Parathyroid adenoma (tissue), 2 donors: ENCODE measurements around the gene PRMT7.

Experiments used
- H2AFZ ChIP-seq: fragments of 300-600 bp; sonication (generic); one replicate; pipeline ENCODE4 v1.7.0; 2017; ENCODE audit warnings: antibody characterized with exemption, mild to moderate bottlenecking
- H3K27ac ChIP-seq: fragments of 300-600 bp; sonication (generic); one replicate; pipeline ENCODE4 v1.7.0; 2017
- H3K27me3 ChIP-seq: fragments of 300-600 bp; sonication (generic); one replicate; pipeline ENCODE4 v1.7.0; 2017; ENCODE audit warnings: low read length; ENCODE audit not compliant: control insufficient read depth, insufficient read depth
- H3K36me3 ChIP-seq: fragments of 300-600 bp; sonication (generic); one replicate; pipeline ENCODE4 v1.7.0; 2017; ENCODE audit warnings: low read length; ENCODE audit not compliant: control insufficient read depth, insufficient read depth
- H3K4me1 ChIP-seq: fragments of 300-600 bp; sonication (generic); one replicate; pipeline ENCODE4 v1.7.0; 2017; ENCODE audit warnings: control low read depth
- H3K4me2 ChIP-seq: fragments of 300-600 bp; sonication (generic); one replicate; pipeline ENCODE4 v1.7.0; 2017; ENCODE audit warnings: low read length
- H3K4me3 ChIP-seq: fragments of 300-600 bp; sonication (generic); one replicate; pipeline ENCODE4 v1.7.0; 2017; ENCODE audit warnings: low read depth, low read length
- H3K79me2 ChIP-seq: fragments of 300-600 bp; sonication (generic); one replicate; pipeline ENCODE4 v1.7.0; 2017; ENCODE audit warnings: control low read depth
- H3K9ac ChIP-seq: fragments of 300-600 bp; sonication (generic); one replicate; pipeline ENCODE4 v1.7.0; 2017; ENCODE audit warnings: mild to moderate bottlenecking
- H3K9me3 ChIP-seq: fragments of 300-600 bp; sonication (generic); one replicate; pipeline ENCODE4 v1.7.0; 2017; ENCODE audit warnings: low read length; ENCODE audit not compliant: control insufficient read depth
- CTCF ChIP-seq: fragments of 300-600 bp; sonication (generic); IDR thresholded peaks from one replicate; pipeline ENCODE4 v1.7.0; 2017; ENCODE audit warnings: antibody characterized with exemption, mild to moderate bottlenecking
- donor health status: primary hyperparathyroidism.

The PRMT7 gene

DNA sequence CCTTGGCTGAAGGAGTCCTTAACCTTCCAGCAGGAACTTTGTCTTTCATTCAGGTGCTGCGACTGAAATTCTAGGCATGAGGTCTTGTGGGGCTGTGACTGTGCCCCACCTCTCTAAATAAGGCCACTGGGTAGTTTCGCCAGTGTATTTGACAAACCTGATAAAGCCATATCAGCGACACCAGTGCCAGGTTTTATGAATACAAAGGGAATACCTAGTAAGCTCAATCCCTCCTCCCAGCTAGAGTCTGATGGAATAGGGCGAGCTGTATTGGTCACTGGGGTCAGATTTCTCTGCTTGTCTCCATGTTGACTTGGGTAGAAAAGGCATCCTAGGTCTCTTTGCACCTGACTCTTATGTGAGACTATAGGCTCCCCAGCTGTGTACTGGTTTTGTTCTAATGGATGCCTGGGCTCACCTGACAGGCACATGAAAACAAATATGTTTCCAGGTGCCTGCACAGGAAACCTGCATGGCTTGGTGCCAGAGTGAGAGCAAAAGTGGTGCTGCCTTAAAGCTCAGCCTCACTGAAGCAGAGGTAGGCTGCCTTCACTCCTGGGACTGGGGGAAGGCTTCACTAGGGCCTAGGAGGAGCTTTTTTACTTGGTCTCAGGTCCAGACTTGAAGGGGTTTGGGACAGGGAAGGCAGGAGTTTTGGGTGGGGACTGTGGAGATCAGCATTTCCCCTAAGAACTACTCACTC is 38.2 kb upstream of the PRMT7 start:
- no peaks in the 10 kb centered on the region for H3K9me3 ChIP-seq
- no peak overlapping the region for H3K9ac ChIP-seq
- TF ChIP-seq CTCF, result no peak
- H2AFZ ChIP-seq, result no peak overlapping the region
- H3K4me2 ChIP-seq, result no peak overlapping the region
- no peak overlapping the region for H3K4me3 ChIP-seq
- no peak overlapping the region for H3K27ac ChIP-seq
- peaks cover 3% of the 10 kb centered on the region for H3K4me1 ChIP-seq
- H3K36me3 ChIP-seq, result no peaks in the 10 kb centered on the region
- H3K79me2 ChIP-seq, result no peaks in the 10 kb centered on the region
- no peaks in the 10 kb centered on the region for H3K27me3 ChIP-seq

DNA sequence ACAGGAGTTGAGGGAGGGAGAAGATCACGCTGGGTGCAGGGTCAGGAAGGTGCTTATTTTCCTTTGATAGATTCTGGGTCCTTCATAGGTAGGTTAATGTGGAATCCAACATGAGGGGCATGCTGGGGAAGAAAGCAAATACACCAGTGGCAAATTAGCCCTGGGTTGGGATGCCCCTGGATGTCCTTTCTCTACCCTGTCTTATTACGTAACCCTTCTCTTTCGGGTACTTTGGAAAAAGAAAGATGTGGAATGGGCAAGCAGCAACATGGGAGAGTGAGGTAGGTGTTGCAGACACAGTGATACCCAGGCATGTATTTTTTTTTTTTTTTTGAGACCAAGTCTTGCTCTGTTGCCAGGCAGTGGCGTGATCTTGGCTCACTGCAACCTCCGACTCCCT is 37.4 kb upstream of the PRMT7 start:
- no peak overlapping the region for H3K27ac ChIP-seq
- no peak overlapping the region for H2AFZ ChIP-seq
- no peak overlapping the region for H3K4me3 ChIP-seq
- no peaks in the 10 kb centered on the region for H3K27me3 ChIP-seq
- H3K4me1 ChIP-seq, result peaks cover 3% of the 10 kb centered on the region
- H3K79me2 ChIP-seq, result no peaks in the 10 kb centered on the region
- H3K4me2 ChIP-seq, result no peak overlapping the region
- H3K36me3 ChIP-seq, result no peaks in the 10 kb centered on the region
- no peak for TF ChIP-seq CTCF
- H3K9ac ChIP-seq, result no peak overlapping the region
- no peaks in the 10 kb centered on the region for H3K9me3 ChIP-seq

- Histone ChIP-seq H3K27ac (no peak overlapping the region), H3K36me3 (no peaks in the 10 kb centered on the region), H3K9me3 (no peaks in the 10 kb centered on the region), H2AFZ (no peak overlapping the region), H3K4me1 (peaks cover 3% of the 10 kb centered on the region), H3K27me3 (no peaks in the 10 kb centered on the region), H3K79me2 (no peaks in the 10 kb centered on the region), H3K4me2 (no peak overlapping the region), H3K4me3 (no peak overlapping the region), H3K9ac (no peak overlapping the region)
- TF ChIP-seq CTCF, result no peak
Measured at GRCh38 chr16:68273896-68274295, 36.9 kb upstream of the PRMT7 start.

GRCh38 chr16:68274441-68274840 is 36.4 kb upstream of the PRMT7 start:
- no peak overlapping the region for H2AFZ ChIP-seq
- no peak overlapping the region for H3K4me2 ChIP-seq
- H3K79me2 ChIP-seq, result no peaks in the 10 kb centered on the region
- H3K9ac ChIP-seq, result no peak overlapping the region
- H3K27me3 ChIP-seq, result no peaks in the 10 kb centered on the region
- peaks cover 3% of the 10 kb centered on the region for H3K4me1 ChIP-seq
- no peaks in the 10 kb centered on the region for H3K9me3 ChIP-seq
- no peak overlapping the region for H3K4me3 ChIP-seq
- TF ChIP-seq CTCF, result no peak
- H3K27ac ChIP-seq, result no peak overlapping the region
- H3K36me3 ChIP-seq, result no peaks in the 10 kb centered on the region

GRCh38 chr16:68275611-68276191 is 35.1 kb upstream of the PRMT7 start:
- H3K27ac ChIP-seq, result no peak overlapping the region
- no peaks in the 10 kb centered on the region for H3K27me3 ChIP-seq
- peaks cover 3% of the 10 kb centered on the region for H3K4me1 ChIP-seq

More at GRCh38 chr16:68275611-68276191, 35.1 kb upstream of the PRMT7 start:
- Histone ChIP-seq H2AFZ (no peak overlapping the region), H3K79me2 (no peaks in the 10 kb centered on the region), H3K4me3 (no peak overlapping the region), H3K9me3 (no peaks in the 10 kb centered on the region), H3K36me3 (no peaks in the 10 kb centered on the region), H3K4me2 (no peak overlapping the region), H3K9ac (no peak overlapping the region)
- TF ChIP-seq CTCF, result no peak
